CD4-positive, alpha-beta T cell treated with Interferon alpha-2 for 1 hour (primary cell): ENCODE results near the gene FRMPD2.

Source experiments
- DNase-seq, 2 donors: peaks; one replicate each; pipeline ENCODE4 v3.0.0-alpha.2; 2020 to 2022

The FRMPD2 gene

GRCh38 chr10:48274636-48275035, at the start of gene FRMPD2:
FRMPD2 (minus strand) TSS chr10:48274696; CDS start chr10:48274567, 129 bp downstream.
- DNase-seq, result no peak

DNA sequence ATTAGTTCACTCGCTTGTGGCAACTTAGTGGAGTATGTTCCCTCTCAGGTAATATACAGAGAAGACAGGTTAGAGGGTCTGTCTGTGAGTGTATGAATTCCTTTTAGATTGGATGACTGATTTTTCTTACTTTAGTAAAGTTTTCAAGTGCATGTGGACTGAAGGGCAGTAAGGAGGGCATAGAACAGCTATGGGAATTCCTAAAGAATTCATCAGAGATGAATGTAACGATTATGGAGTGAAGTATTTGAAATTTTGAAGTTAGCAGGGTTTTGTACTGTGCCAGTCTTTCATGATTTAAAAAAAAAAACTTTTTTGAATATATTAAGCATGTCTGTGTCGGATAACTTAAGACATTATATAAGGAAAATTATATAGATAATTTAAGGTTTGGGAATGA, 47.5 kb upstream of the FRMPD2 start:
- DNase-seq, result no peak

DNA sequence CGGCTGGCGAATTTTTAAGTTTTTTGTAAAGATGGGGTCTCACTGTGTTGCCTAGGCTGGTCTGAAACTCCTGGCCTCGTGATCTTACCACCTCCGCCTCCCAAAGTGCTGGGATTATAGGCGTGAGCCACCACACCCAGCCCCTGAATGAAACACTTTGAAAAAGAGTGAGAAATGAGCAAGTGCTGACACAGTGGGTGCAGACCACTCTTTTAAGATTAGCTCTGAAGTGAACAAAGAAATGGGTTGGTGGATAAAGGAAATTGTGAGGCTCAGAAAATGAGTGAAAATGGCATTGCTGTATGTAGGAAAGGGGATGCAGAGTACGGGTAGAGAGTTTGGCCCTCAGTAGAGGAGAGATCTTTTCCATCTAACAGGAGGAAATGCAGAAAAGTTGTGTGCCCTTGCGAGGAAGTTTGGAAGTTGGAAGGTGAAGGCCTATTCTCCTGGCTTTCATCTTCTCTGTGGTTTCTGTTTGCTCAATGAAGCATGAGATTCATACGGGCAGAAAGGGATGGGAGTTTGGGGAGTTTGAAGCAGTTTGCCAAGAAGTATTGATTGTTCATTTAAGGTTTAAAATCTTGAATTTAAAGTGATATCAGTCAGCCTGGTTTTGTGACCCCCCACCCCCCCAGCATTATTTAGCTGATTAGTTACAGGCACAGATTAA, 43.0 kb upstream of the FRMPD2 start:
- DNase-seq, result no peak

GRCh38 chr10:48316236-48316635, 41.7 kb upstream of the FRMPD2 start:
- no peak for DNase-seq

DNA sequence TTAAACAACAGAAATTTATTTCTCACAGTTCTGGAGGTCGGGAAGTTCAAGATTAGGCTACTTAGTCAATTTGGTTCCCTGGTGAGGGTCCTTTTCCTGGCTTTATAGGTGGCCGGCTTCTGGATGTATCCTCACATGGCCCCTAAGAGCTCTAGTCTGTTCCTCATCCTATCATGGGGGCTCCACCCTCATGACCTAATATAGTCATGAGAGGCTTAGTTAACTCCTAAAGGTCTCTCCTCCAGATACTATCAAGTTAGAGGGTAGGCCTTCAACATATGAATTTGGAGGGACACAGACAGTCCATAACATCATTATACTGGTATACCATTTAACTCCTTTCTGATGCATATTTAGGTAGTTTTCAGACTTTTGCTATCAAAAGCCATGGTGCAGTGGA, 39.6 kb upstream of the FRMPD2 start:
- no peak for DNase-seq

- peak in 1 of 2 donors; percentile 22 for DNase-seq
These were observed 35.3 kb upstream of the FRMPD2 start for GRCh38 chr10:48309711-48310226.

DNA sequence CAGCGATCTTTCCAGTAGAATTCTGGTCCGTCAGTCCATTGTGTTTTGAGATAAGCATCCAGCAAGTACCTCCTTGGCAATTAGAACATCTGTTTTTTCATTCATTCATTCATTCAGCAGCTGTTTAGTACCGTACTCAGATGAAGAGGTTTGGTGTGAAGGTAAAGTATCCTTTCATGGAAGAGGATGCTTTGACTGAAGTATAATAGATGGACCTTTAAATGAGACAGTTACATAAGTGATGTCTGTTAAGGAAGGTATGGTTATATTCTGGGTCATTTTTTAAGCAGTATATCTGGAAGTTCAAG, 33.2 kb upstream of the FRMPD2 start:
- DNase-seq, result no peak

DNA sequence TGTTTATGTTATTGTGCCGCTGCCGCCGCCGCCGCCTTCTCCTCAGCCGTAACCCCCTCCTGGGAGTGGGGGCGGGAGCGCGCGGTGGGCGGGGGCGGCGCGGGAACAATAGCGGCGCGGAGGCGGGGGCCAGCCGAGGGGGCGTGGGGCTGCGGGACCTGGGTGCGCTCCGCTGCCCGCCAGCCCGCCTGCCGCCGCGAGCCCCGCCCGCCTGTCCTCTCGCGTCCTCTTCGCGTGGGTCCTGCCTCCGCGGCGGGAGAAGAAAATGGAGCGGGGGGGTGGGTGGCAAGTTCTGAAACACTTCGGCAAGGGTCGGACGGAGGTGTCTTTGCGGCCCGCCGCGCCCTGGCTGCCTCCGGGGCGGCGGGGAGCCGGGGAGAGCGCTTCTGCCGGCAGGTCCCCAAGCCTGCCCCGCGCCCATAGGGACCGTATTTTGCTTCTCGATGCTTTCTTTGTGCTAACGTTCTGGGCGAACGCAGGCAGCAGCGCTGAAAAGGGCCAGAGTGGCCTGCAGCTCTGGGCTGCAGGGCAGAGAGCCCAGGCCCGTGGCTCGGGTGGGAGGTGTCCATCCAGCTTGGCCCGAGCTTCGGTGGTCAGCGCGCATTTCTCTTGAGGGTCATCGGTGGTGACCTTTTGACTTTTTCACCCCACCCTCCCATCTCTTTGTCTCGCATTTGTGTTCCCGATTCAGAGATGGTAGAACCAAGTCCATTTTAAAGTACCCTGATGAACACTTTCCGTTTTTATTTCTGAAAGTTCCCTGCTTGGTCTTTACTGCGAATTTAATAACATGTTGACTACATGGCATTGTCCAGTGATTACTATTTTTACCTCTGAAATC, 32.6 kb upstream of the FRMPD2 start:
- peak; percentile 69 to 84 for DNase-seq

- peak; percentile 96 for DNase-seq
These were observed 31.9 kb upstream of the FRMPD2 start, which contains the start of gene MAPK8 for GRCh38 chr10:48306265-48306869. MAPK8 (plus strand) TSS chr10:48306677; CDS start chr10:48401661, 94,984 bp downstream.

DNA sequence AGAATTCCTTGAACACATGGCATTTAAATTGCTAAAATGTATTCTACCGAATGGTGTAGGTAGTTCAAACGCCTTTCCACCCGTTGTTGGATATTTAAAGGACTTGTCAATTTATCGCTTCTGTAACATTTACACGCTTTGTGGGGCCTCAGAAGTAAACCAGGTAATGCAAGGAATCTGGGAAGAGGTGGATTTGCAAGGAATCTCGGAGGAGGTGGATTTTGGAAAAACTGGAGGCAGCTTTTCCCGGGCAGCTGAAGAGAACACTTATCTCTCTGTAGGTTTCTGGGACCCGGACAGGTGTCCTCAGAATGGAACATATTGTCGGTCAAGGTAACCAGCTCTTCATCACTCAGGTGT, 31.4 kb upstream of the FRMPD2 start:
- DNase-seq, result no peak

DNA sequence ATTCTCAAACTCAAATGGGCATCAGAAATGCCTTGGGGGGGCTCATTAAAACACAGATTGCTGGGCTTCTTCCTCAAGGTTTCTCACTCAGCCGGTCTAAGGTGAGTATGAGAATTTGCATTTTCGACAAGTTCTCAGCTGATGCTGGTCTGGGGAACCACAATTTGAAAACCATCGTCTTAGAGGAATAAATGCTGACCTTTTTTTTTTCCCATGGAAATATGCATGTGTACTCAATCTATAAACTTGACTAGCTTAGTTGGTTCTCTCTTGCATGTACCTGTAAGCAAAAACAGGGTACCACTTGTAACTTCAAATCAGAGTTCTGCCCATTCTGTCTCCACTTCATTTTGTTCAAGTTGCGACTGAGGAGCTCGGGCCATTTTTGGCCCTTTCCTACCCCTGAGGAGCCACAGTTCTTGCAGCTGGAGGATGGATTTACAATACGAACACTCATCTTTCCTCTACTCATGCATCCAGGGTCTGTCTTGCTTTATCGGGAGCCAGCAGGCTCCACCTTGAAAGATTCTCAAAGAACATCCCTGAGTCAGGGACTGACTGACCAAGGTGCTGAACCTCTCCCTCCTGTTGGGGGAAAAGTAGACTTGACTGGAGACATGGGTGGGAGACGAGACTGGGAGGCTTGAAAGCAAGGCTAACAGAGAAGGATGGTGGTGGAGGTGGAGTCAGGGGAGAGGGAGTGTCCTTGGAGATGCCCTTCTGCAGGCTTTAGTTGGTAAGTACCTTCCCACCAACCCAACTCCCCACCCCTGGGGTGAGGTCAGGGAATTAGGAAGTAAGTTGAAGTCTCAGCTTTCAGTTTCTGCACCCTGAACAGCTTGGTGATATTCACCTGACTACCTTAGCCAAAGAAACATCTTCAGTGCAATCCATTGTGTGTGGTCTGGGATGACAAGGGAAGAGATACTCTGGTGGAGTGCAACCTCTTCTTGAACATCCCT, 28.3 kb upstream of the FRMPD2 start:
- DNase-seq, result no peak

- DNase-seq, result no peak
These were observed 26.1 kb upstream of the FRMPD2 start for GRCh38 chr10:48300556-48300955.

DNA sequence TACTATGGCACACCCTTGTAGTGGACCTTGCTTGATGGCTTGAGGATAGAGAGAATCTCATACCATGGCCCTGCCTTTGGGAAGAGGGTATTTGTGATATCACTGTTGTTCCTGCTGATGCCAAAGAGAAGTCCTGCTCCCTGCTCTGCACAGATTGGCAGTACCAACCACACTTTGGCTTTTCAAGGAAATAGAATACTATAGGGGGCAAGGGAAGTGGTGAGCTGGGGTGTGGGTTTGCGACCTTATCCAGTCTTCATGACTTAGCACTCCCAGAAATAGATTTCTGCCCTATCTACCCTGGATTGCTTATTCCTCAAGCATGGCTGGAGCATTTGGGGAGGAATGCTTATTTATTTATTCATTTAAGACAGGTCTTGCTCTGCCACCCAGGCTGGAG, 25.2 kb upstream of the FRMPD2 start:
- DNase-seq, result no peak

GRCh38 chr10:48299066-48299465, 24.6 kb upstream of the FRMPD2 start:
- no peak for DNase-seq

DNA sequence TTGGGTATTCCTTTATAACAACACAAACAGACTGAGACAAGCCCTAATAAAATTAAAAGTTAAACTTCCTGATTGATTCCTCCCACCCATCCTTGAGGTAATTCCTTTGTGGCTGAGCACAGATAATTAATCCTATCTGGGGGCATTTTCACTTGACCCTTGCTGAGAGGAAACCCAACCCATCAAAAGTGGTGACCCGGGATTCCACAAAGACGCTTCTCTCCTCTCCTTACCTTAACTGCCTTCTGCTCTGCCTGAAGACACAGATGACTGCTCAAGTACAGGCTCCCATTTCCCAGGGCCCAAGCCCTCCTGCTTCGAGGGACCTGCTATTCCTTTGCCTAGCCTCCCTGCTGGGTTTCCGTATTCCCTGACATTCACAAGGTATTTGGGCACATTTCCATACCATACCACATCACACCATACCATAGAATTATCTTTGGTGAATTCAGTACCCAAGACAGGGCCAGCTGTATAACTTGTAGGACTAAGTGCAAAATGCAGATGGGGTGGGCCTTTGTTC, 22.1 kb upstream of the FRMPD2 start:
- no peak for DNase-seq

DNA sequence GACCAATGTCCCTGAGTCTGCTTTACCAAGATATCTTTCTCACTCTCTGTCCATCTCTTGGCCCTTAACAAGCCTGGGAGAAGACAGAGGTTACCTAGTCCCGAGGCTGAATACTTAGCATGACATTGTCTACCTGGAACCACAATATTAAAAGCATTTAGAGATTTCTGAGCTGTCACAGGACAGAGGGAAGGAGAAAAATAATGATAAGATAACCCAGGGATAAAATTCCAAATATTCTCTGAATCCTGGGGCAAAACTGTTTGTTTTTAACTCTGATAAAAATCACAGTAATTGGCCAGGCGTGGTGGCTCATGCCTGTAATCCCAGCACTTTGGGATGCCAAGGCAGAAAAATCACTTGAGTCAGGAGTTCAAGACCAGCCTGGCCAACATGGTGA, 19.9 kb upstream of the FRMPD2 start:
- DNase-seq, result no peak

- no peak for DNase-seq
These were observed 18.1 kb upstream of the FRMPD2 start for GRCh38 chr10:48292616-48293015.

DNA sequence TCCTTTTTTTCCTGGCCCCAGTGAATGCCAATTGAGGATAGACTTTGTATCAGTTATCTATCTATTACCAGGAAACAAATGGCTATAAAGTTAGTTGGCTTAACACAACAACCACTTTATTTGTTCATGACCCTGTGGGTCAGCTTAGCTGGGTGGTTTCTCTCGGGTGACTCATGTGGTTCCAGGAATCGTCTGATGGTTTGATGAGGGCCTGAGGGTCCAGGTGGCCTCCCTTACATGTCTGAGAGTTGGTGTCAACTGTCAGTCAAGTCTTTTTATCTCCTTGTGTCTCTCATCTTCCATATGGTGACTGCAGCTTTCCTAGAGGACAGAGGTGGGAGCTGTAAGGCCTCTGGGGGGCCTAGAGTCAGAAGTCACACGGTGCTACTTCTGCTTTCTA, 16.7 kb upstream of the FRMPD2 start:
- no peak for DNase-seq

- no peak for DNase-seq
These were observed 15.8 kb upstream of the FRMPD2 start for GRCh38 chr10:48290286-48290685.

DNA sequence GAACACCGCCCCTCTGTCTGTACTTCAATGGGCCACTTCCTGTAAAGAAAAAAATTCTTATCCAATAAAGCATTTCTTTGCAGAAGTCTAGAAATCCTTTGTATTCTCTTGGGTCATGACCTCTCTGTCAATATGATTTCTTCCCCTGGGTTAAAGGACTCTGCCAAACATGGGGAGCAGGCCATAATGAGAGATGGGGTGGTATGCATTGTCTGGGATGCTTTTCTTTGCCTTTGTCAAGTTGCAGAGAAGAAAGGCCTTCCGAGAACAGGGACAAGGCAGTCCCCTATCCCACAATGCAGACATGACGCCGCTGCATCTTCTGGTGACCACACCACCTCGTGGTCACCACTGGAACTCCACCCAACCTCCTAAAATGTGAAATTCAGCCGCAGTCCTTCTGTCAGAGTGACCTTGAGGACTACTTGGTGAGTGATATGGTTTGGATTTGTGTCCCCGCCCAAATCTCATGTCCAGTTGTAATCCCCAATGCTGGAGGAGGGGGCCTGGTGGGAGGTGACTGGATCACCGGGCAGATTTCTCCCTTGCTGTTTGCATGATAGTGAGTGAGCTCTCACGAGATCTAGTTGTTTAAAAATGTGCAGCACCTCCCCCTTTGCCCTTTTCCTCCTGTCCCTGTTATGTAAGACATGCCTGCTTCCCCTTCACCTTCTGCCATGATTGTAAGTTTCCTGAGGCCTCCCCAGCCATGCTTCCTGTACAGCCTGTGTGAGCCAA, 15.2 kb upstream of the FRMPD2 start:
- peak in 1 of 2 donors; percentile 54 for DNase-seq

GRCh38 chr10:48288661-48289060, 14.2 kb upstream of the FRMPD2 start:
- DNase-seq, result no peak
